ENCODE measurements around the gene FKBP1A.

Gene FKBP1A

DNA sequence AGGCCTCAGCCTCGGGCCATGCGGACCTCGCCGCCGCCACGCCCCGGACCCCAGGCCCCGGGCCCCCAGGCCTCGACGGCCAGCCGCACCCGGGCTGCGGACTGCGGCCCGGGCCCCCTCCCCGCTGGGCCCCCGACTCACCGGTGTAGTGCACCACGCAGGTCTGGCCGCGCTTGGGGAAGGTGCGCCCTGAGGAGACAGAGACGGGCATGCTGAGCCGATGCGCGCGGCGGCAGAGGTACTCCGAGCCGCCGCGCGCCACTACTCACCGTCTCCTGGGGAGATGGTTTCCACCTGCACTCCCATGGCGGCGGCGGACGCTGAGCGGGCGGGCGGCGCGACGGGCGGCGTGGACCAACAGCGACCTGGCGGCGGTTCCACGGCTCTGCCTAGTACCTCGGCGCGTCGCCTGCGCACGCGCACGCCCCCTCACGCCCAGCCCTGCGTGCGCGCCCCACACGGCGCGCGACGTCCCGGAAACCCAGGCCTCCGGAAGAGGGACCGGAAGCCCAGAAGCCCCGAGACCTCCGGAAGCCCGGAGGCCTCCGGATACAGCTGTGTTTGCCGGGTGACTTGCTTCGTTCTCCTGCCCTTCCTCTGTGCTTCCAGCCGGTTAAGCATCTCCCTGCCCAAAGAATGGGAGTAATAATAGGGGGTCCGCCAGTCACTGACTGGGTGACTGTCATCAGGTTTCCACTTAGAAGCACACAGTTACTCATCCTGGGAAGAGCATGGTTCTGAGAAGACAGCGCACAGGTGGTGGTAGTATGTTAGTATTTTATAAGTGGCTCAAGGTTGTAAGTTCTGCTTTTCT is at the start of gene FKBP1A:
FKBP1A (minus strand) TSS at position 362 of the 814 bp plus-strand sequence; CDS start at position 306, 56 bp downstream.
- DNase-seq (ENCODE audit: low spot score), result peak; percentile 91

- DNase-seq (ENCODE audit: low spot score), result no peak
Measured at GRCh38 chr20:1442304-1442703, 49.5 kb upstream of the FKBP1A start.

DNA sequence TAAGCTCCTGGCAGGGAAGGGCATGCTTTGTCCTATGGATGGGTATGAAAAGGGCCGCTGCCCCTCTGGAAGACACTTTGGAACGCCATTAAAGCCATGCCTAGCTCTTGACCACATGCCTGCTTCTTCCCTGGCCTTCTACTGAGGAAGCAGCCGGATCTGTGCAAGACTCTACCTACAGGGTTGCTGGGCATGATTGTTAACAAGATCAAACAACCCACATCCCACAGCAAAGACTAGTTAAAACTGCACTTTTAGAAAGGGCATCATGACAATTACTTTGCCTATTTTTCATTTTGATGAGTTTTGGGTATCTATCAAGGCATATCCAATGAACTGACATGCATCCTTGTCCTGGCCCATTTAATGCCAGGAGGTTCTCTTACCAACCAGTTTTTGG is 48.3 kb upstream of the FKBP1A start:
- no peak for DNase-seq (ENCODE audit: low spot score)

DNA sequence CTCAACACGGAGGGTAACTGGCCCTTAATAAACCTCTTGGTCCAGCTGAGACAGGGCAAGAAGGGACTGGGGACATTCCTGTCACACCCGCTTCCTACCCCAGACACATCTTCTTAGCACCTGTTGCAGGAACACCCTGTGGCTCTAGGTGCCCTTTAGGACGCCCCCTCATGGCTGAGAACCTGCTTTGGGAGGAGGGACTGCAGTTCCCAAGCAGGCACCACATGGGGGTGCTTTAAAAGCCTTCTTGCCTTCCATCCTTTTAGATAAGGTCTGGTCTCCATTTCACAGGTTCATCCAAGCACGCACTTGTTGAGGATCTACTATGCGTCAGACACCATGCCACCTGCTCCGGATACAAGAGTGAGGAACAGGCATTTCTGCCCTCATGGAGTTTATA is 47.2 kb upstream of the FKBP1A start:
- DNase-seq (ENCODE audit: low spot score), result peak; percentile 26

GRCh38 chr20:1438361-1438760 is 45.5 kb upstream of the FKBP1A start:
- no peak for DNase-seq (ENCODE audit: low spot score)

- peak; percentile 84 for DNase-seq (ENCODE audit: low spot score)
Measured at GRCh38 chr20:1437235-1437904, 44.5 kb upstream of the FKBP1A start.

DNA sequence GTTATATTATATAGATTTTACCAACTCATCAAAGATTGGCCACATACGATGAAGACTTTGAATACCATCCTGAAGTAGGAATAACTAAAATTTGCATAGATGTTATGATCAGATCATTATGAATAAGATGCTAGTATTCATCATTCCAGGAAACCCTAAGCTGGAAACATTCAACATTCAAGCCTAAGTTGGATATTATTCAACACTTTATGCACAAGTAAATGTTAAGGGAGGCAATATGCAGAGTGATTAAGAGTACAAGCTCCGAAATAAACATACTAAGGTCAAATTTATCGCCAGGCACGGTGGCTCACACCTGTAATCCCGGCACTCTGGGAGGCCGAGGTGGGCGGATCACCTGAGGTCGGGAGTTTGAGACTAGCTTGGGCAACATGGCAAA is 43.4 kb upstream of the FKBP1A start:
- DNase-seq (ENCODE audit: low spot score), result no peak

DNA sequence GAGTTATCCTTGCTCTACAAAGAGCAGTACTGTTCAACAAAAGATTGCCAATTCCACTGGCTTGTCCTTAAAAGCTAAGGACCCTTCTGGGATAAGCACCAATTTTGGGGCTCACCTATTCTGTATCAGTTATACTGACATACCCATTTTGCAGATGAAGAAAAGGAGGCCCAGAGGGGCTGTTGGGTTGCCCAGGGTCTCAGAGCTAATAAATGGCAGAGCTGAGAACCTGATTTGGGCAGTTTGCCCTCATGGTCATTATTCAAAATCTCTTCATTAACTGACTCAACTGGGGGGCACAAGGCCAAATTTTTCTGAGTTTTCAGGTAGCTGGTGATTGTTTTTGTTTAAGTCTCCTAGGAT is 42.5 kb upstream of the FKBP1A start:
- DNase-seq (ENCODE audit: low spot score), result no peak

- DNase-seq (ENCODE audit: low spot score), result peak; percentile 93
Measured at GRCh38 chr20:1434571-1435336, 41.9 kb upstream of the FKBP1A start.

GRCh38 chr20:1431158-1431557 is 38.3 kb upstream of the FKBP1A start:
- DNase-seq (ENCODE audit: low spot score), result no peak

DNA sequence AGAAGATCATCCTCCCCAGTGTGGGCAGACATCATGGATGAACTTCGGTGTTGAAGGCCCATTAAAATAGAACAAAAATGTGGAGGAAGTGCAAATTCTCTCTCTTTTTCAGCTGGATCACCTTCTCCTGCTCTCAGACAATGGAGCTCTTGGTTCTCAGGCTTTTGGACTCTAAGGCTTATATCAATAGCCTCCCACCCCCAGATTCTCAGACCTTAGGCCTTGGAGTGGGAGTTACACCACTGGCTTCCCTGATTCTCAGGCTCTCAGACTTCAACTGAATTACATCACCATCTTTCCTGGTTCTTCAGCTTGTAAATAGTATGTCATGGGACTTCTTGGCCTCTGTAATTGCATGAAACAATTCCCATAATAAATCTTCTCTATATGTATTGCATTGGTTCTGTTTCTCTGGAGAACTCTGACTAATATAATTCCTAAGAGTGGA is 37.2 kb upstream of the FKBP1A start:
- DNase-seq (ENCODE audit: low spot score), result no peak

GRCh38 chr20:1429143-1429728 is 36.4 kb upstream of the FKBP1A start:
- DNase-seq (ENCODE audit: low spot score), result no peak

GRCh38 chr20:1427457-1428054 is 34.7 kb upstream of the FKBP1A start:
- peak; percentile 23 for DNase-seq (ENCODE audit: low spot score)

DNA sequence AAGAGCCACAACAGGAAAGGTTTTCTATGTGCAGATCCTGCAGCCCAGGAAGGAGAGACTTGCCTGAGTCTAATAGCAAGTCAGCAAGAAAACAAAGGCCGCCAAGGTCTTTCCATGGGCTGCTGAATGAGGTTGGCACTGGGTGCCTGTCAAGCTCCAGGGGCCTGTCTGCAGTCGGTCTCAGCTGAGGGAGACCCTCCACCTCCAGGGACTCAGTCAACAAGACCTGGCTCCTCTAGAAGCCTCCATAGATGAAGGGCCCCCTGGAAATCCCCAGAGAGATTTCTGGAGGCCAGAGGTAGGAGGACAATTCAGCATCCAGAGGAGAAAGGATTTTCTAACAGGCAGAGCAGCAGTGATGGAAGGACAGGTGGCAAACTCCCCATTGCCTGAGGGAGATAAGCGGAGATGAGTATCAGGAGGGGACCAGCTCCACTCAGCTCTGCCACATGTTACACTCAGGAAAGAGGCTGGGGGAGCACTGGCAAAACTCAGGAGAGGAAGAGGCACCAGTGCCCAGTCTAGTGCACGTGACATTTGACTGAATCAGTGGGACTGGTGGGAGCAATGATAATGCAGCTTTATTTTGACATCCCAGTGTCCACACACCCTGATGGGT is 33.5 kb upstream of the FKBP1A start:
- no peak for DNase-seq (ENCODE audit: low spot score)

DNA sequence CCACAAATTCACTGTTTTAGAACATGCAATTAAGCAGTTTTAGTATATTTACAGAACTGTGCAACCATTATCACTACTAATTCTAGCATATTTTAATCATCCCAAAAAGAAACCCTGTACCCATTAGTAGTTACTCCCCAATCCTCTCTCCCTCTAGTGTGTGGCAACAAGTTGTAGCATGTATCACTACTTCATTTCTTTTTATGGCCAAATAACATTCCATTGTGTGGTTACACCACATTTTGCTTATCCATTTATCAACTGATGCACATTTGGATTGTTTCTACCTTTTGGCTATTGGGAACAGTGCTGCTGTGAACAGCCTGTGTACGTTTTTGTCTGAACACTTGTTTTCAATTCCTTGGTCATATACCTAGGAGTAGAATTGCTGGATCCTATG is 31.5 kb upstream of the FKBP1A start:
- no peak for DNase-seq (ENCODE audit: low spot score)

DNA sequence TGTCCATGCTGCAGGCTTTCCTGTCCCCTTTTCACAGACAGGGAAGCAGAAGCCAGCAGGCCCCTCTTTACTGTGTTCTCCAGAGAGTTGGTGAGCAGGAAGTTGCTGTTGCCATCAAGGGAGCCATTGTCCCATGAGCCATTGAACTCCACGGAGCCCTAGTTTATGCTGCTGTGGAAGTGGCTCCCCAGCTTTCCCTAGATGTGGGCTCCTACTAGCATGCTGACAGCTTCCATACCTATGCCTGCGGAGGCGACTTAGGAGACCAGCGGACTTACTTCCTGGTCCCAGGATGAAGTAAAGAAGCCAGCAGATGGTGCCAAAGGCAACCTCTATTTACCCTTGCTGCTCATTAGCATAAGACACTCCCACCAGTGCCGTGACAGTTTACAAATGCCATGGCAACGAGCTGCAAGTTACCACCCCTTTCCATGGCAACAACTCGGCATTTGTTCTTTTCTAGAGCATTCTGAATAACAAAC is 30.8 kb upstream of the FKBP1A start:
- peak; percentile 68 for DNase-seq (ENCODE audit: low spot score)

- no peak for DNase-seq (ENCODE audit: low spot score)
Measured at GRCh38 chr20:1423206-1423605, 30.4 kb upstream of the FKBP1A start.

DNA sequence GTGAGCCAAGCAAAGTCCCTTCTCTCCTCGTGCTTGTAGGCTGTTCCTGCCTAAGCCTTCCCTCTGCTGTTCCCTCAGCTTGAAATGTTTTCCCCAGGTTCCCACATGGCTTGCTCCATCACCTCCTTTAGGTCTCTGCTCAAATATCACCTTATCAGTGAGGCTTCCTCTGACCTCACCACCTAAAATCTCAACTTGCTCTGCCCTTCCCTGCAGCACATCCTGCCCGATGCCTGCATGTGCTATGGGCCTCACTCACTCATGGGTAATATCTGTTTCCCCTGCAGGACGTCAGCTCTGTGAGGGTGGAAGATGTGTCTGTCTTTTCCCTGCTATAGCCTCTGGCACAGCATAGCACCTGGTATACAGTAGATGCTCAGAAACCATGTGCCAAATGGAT is 29.9 kb upstream of the FKBP1A start:
- no peak for DNase-seq (ENCODE audit: low spot score)

DNA sequence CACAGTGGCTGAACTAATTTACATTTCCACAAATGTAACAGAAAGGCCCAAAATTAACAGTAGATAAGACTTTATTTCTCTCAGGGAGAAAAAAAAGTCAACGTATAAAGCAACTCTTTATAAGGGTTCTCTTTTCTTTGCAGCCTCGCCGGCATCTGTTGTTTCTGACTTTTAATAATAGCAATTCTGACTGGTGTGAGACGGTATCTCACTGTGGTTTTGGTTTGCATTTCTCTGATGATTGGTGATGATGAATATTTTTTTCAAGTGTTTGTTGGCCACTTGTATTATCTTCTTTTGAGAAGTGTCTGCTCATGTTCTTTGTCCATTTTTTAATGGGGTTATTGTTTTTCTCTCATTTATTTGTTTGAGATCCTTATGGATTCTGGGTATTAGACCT is 27.2 kb upstream of the FKBP1A start:
- DNase-seq (ENCODE audit: low spot score), result no peak

DNA sequence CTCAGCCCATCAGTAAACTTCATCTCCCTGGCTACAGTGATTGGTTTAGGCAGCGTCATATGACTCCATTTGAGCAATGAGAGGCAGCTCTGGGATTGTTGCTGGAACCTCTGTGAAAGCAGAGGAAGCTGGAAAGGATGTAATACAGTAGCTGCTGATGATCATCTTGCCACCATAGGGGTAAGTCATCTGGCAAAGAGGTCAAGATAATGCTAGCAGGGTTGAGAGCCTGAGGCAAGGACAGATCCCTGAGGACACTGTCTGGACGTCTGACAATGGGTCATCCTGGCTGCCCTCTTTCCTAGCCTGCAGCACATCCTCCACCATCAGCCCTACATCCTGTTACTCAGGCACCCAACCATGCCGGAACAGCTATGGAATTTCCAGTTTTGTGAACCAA is 25.5 kb upstream of the FKBP1A start:
- DNase-seq (ENCODE audit: low spot score), result no peak

DNA sequence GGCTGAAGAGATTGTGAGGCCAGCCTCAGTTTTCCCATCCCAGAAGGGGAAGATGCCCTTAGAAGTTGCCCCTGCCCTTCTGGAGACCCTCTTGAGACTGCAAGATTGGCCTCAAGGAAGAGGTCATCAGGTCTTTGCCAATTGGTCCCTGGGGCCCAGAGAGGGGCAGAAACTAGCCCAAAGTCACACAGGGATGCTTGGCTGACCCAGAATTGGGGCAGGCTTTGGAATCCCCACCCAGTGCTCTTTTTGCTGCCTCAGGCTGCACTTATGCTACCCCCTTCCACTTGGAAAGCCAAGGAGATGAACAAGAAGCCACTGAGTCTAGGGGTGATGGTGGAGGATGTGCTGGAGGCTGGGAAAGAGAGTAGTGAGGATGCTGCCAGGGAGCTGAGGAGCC is 24.9 kb upstream of the FKBP1A start:
- DNase-seq (ENCODE audit: low spot score), result no peak

Data from SW480 (cell line).